Measurements from ENCODE around the gene ZNF384.

- TF ChIP-seq CTCF (IDR thresholded peaks at IDR 0.05; ENCODE audit: insufficient read depth, low read length, poor library complexity, severe bottlenecking) = no peak
- no peak for TF ChIP-seq EZH2phosphoT487 (conservative IDR thresholded peaks at IDR 0.05; ENCODE audit: low read length)
Observed at GRCh38 chr12:6725350-6725749, 36.2 kb upstream of the ZNF384 start.

Data from SU-DHL-6 (cell line).